Uterus (tissue), 2 donors: Measurements from ENCODE around the gene TRAT1.

Experiments used
- POLR2A ChIP-seq, 2 donors: fragments of 450-650 bp; IDR thresholded peaks; one replicate each; pipeline ENCODE4 v1.6.1; 2016; ENCODE audit warnings: antibody characterized with exemption in 2 of 2, mild to moderate bottlenecking in 1 of 2, moderate library complexity in 1 of 2
- TF ChIP-seq, protein P1 (sequence below), 4 experiments: fragments of 200-600 bp in 2 of 4; fragments of 450-650 bp in 2 of 4; sonication (generic) in 2 of 4; IDR thresholded peaks; one replicate each; pipeline ENCODE4 v1.5.1; 2016 to 2019; ENCODE audit warnings: antibody characterized with exemption in 4 of 4, mild to moderate bottlenecking in 2 of 4, moderate library complexity in 1 of 4

DNA sequence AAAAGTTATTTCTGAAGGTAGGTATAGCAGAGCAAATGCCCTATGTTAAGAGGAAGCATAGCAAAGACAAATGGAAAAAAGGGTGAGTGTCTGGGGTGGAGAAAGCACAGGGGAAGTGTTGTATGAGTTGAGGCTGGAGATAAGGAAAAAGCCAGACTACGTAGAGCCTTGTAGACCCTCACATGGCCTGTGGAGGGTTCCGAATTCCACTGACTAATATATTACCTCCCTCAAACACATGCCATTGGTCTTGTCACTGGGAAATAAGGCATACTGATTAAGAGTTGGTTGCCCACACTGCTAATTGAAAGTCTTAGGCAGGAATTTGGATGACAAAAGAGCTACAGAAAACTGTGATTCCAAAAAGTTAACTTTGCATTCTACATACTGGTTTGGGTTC, 65.2 kb downstream of the TRAT1 start:
- TF ChIP-seq, protein P1, sequence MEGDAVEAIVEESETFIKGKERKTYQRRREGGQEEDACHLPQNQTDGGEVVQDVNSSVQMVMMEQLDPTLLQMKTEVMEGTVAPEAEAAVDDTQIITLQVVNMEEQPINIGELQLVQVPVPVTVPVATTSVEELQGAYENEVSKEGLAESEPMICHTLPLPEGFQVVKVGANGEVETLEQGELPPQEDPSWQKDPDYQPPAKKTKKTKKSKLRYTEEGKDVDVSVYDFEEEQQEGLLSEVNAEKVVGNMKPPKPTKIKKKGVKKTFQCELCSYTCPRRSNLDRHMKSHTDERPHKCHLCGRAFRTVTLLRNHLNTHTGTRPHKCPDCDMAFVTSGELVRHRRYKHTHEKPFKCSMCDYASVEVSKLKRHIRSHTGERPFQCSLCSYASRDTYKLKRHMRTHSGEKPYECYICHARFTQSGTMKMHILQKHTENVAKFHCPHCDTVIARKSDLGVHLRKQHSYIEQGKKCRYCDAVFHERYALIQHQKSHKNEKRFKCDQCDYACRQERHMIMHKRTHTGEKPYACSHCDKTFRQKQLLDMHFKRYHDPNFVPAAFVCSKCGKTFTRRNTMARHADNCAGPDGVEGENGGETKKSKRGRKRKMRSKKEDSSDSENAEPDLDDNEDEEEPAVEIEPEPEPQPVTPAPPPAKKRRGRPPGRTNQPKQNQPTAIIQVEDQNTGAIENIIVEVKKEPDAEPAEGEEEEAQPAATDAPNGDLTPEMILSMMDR (IDR thresholded peaks at IDR 0.05) = no peak
- TF ChIP-seq POLR2A (IDR thresholded peaks at IDR 0.05) = no peak
